CD14-positive monocyte (primary cell): ENCODE measurements around the gene DGKQ. TPM values are rescaled to one million over a fixed set of nuclear protein-coding genes. Genes with fewer than 3 reads are reported as not detected.

Experiments used
- DNase-seq, 3 donors: peaks; one replicate each; pipeline ENCODE4 v3.0.0-alpha.2; 2011 to 2022
- H2AFZ ChIP-seq: 2 replicates; pipeline ENCODE4 v1.6.0; 2012; ENCODE audit warnings: mild to moderate bottlenecking, low read depth, low read length, inconsistent platforms; ENCODE audit not compliant: insufficient read depth, poor library complexity, severe bottlenecking
- H3K27ac ChIP-seq, 2 donors: 1 replicate in 1 of 2; 2 replicates in 1 of 2; pipeline ENCODE4 v1.5.1; 2012 to 2013; ENCODE audit warnings: low read length in 2 of 2, control low read depth in 1 of 2, inconsistent platforms in 1 of 2, low read depth in 1 of 2, mild to moderate bottlenecking in 1 of 2
- H3K27me3 ChIP-seq, 2 donors: one replicate each; pipeline versions ENCODE4 v1.6.0 to v1.6.1; 2011 to 2013; ENCODE audit warnings: low read length in 2 of 2; ENCODE audit not compliant: control insufficient read depth in 2 of 2, insufficient read depth in 2 of 2
- H3K36me3 ChIP-seq, 2 donors: replicated peaks in 1 of 2; 1 replicate in 1 of 2; 2 replicates in 1 of 2; pipeline versions ENCODE4 v1.5.1 to v1.6.1; 2012 to 2013; ENCODE audit warnings: low read length in 2 of 2, control low read depth in 1 of 2, inconsistent platforms in 1 of 2, mild to moderate bottlenecking in 1 of 2; ENCODE audit not compliant: insufficient read depth in 2 of 2, control insufficient read depth in 1 of 2
- H3K4me1 ChIP-seq, 2 donors: 1 replicate in 1 of 2; 2 replicates in 1 of 2; pipeline versions ENCODE4 v1.5.1 to v1.6.1; 2012 to 2013; ENCODE audit warnings: low read length in 2 of 2, control low read depth in 1 of 2, inconsistent platforms in 1 of 2, mild to moderate bottlenecking in 1 of 2, moderate library complexity in 1 of 2; ENCODE audit not compliant: insufficient read depth in 2 of 2, control insufficient read depth in 1 of 2
- H3K4me2 ChIP-seq: replicated peaks from 2 replicates; pipeline ENCODE3; 2012; ENCODE audit warnings: low read length, moderate library complexity, mild to moderate bottlenecking; ENCODE audit not compliant: poor library complexity, severe bottlenecking; ENCODE audit errors: extremely low read depth
- H3K4me3 ChIP-seq, 3 experiments: fragments of 200-600 bp in 1 of 3; sonication (generic) in 1 of 3; replicated peaks in 1 of 3; 1 replicate in 2 of 3; 2 replicates in 1 of 3; pipeline ENCODE4 v1.5.1; 2011 to 2013; ENCODE audit warnings: low read length in 3 of 3, mild to moderate bottlenecking in 3 of 3, control low read depth in 2 of 3, low read depth in 2 of 3, inconsistent platforms in 1 of 3, moderate library complexity in 1 of 3
- H3K79me2 ChIP-seq: 2 replicates; pipeline ENCODE4 v1.6.0; 2012; ENCODE audit warnings: mild to moderate bottlenecking, control low read depth, inconsistent platforms, low read length, moderate library complexity; ENCODE audit not compliant: insufficient read depth
- H3K9ac ChIP-seq: 2 replicates; pipeline ENCODE4 v1.6.0; 2017; ENCODE audit warnings: low read length, mild to moderate bottlenecking; ENCODE audit not compliant: insufficient read depth, poor library complexity, severe bottlenecking
- H3K9me3 ChIP-seq, 2 donors: replicated peaks in 1 of 2; 1 replicate in 1 of 2; 2 replicates in 1 of 2; pipeline versions ENCODE4 v1.5.1 to v1.6.1; 2012 to 2013; ENCODE audit warnings: low read length in 2 of 2, control low read depth in 1 of 2; ENCODE audit not compliant: control insufficient read depth in 1 of 2, insufficient read depth in 1 of 2
- H4K20me1 ChIP-seq: 2 replicates; pipeline ENCODE4 v1.6.0; 2012; ENCODE audit warnings: mild to moderate bottlenecking, low read length, control low read depth, moderate library complexity; ENCODE audit not compliant: insufficient read depth
- H3K27ac Mint-ChIP-seq, 7 donors: one replicate each; pipeline ENCODE4 v1.8.0; 2020; ENCODE audit warnings: mild to moderate bottlenecking in 7 of 7, mixed read lengths in 7 of 7, moderate library complexity in 6 of 7, inconsistent platforms in 2 of 7
- H3K27me3 Mint-ChIP-seq, 3 donors: one replicate each; pipeline ENCODE4 v1.8.0; 2021 to 2022; ENCODE audit warnings: low read depth in 3 of 3, mild to moderate bottlenecking in 3 of 3, mixed read lengths in 3 of 3, moderate library complexity in 3 of 3, inconsistent platforms in 1 of 3
- H3K36me3 Mint-ChIP-seq, 2 donors: one replicate each; pipeline ENCODE4 v1.8.0; 2020; ENCODE audit warnings: mixed read lengths in 2 of 2, inconsistent platforms in 1 of 2, mild to moderate bottlenecking in 1 of 2
- H3K4me1 Mint-ChIP-seq: one replicate; pipeline ENCODE4 v1.8.0; 2020; ENCODE audit warnings: mild to moderate bottlenecking, mixed read lengths
- H3K4me3 Mint-ChIP-seq, 2 donors: one replicate each; pipeline ENCODE4 v1.8.0; 2020; ENCODE audit warnings: mild to moderate bottlenecking in 2 of 2, mixed read lengths in 2 of 2, moderate library complexity in 1 of 2
- H3K9me3 Mint-ChIP-seq, 7 donors: one replicate each; pipeline ENCODE4 v1.8.0; 2020 to 2022; ENCODE audit warnings: mixed read lengths in 7 of 7, mild to moderate bottlenecking in 6 of 7, moderate library complexity in 6 of 7, inconsistent platforms in 2 of 7
- CTCF ChIP-seq: fragments of 200-600 bp; IDR thresholded peaks from one replicate; pipeline ENCODE4 v1.8.0; 2022; ENCODE audit warnings: antibody characterized with exemption, mild to moderate bottlenecking
- WGBS: methylation state at CpG from one replicate; pipeline ENCODE4 v1.1.5; 2013; ENCODE audit warnings: missing lambda C conversion rate; ENCODE audit not compliant: insufficient coverage; 5-methylcytosine and 5-hydroxymethylcytosine counted together
- intact Hi-C, 2 donors: fragments of 100-400 bp; cut with micrococcal nuclease; formaldehyde crosslinking; loops; one replicate each; pipeline versions ENCODE4 v1.15.0 to v1.15.1; 2023
- polyA plus RNA-seq, 3 donors: library from polyadenylated mRNA; depleted of rRNA in 1 of 3; unstranded in 2 of 3; stranded (reverse) in 1 of 3; fragments of 300-500 nt in 2 of 3; fragments of >200 nt in 1 of 3; fragmentation: Illumina TruSeq in 2 of 3; gene quantifications; 1 replicate in 2 of 3; 2 replicates in 1 of 3; pipeline ENCODE4 v1.2.3, GENCODE V29; 2012 to 2021

Gene DGKQ
- polyA plus RNA-seq, 3 donors, result 0.58 to 23.1 (median 2.4) TPM

- intact Hi-C loops, result loop anchor here in 1 of 2 donors (5.0 to 10.0 kb wide), 2 partner anchors 238 to 360 kb away; no protein-coding TSS in a partner anchor
- H3K79me2 ChIP-seq, result peaks cover 88% of the 10 kb centered on the region
- Mint-ChIP-seq H3K36me3 (peaks cover 1 to 13% of the 10 kb centered on the region in 2 donors), H3K27me3 (peaks cover 0 to 3% (median 3%) of the 10 kb centered on the region in 3 donors), H3K4me3 (peak overlapping the region; percentile 96 to 98), H3K9me3 (no peaks in the 10 kb centered on the region), H3K4me1 (peaks cover 69% of the 10 kb centered on the region), H3K27ac (peak overlapping the region; percentile 95 to 99 (median 97))
- H3K36me3 ChIP-seq, result no peaks in the 10 kb centered on the region
- peak in 2 of 3 donors; percentile 13 to 71 for DNase-seq
- H3K27me3 ChIP-seq, result no peaks in the 10 kb centered on the region
- H3K9me3 ChIP-seq, result no peaks in the 10 kb centered on the region
- peak overlapping the region; percentile 84 for H3K4me2 ChIP-seq
- H2AFZ ChIP-seq, result peak overlapping the region; percentile 88
- H4K20me1 ChIP-seq, result peaks cover 44% of the 10 kb centered on the region
- no peak for TF ChIP-seq CTCF
- 0% methylated on average over 6 of the region's 11 CpGs for WGBS
- peak overlapping the region; percentile 90 to 97 (median 92) for H3K4me3 ChIP-seq
- H3K27ac ChIP-seq, result peak overlapping the region; percentile 84 to 98
- peaks cover 73 to 80% of the 10 kb centered on the region in 2 donors for H3K4me1 ChIP-seq
- H3K9ac ChIP-seq, result peak overlapping the region; percentile 100
Measured at GRCh38 chr4:932713-933070, 40.7 kb downstream of the DGKQ start.

- H3K4me1 ChIP-seq, result peaks cover 69 to 76% of the 10 kb centered on the region in 2 donors
- H4K20me1 ChIP-seq, result peaks cover 50% of the 10 kb centered on the region
- intact Hi-C loops, result loop anchor here in 1 of 2 donors (5.0 to 10.0 kb wide), 2 partner anchors 237 to 360 kb away; no protein-coding TSS in a partner anchor
- peak within 1 kb of the TSS; percentile 100 for H3K9ac ChIP-seq
- under 1% methylated on average over 99 of the region's 99 CpGs for WGBS
- peak within 1 kb of the TSS; percentile 84 to 98 for H3K27ac ChIP-seq
- no peaks in the 10 kb centered on the region for H3K27me3 ChIP-seq
- no peaks in the 10 kb centered on the region for H3K36me3 ChIP-seq
- peaks cover 66% of the 10 kb centered on the region for H3K4me1 Mint-ChIP-seq
- peak within 1 kb of the TSS; percentile 84 for H3K4me2 ChIP-seq
- peak within 1 kb of the TSS; percentile 96 to 98 for H3K4me3 Mint-ChIP-seq
- H3K4me3 ChIP-seq, result peak within 1 kb of the TSS; percentile 92 to 97 (median 93)
- no peaks in the 10 kb centered on the region for H3K9me3 Mint-ChIP-seq
- peaks cover 87% of the 10 kb centered on the region for H3K79me2 ChIP-seq
- peak within 1 kb of the TSS; percentile 88 for H2AFZ ChIP-seq
- no peaks in the 10 kb centered on the region for H3K9me3 ChIP-seq
- DNase-seq, result peak; percentile 96 to 97 (median 97)
- peak within 1 kb of the TSS; percentile 96 to 99 (median 97) for H3K27ac Mint-ChIP-seq
- no peak for TF ChIP-seq CTCF
- H3K27me3 Mint-ChIP-seq, result peaks cover 0 to 3% (median 3%) of the 10 kb centered on the region in 3 donors
- peaks cover 1 to 13% of the 10 kb centered on the region in 2 donors for H3K36me3 Mint-ChIP-seq
Measured at GRCh38 chr4:931960-932712, 41.2 kb downstream of the DGKQ start, which contains the start of the genes GAK and TMEM175. Gene GAK (minus strand): TSS chr4:932316. CDS start chr4:932187, 129 bp downstream. Gene TMEM175 (plus strand): TSS chr4:932460. CDS start chr4:947740, 15,280 bp downstream.
